Naive B cell (primary cell): ENCODE measurements around the gene ADGRB3. TPM values are rescaled to one million over a fixed set of nuclear protein-coding genes. Genes with fewer than 3 reads are reported as not detected.
A peak's percentile ranks its signal among the peaks of the same experiment; 100 is the strongest.

Experiments
- ATAC-seq, 2 donors: fragments of 150-1000 bp; cut with Tn5 transposase; 2 replicates each; pipeline ENCODE4 v1.10.0; 2021; ENCODE audit warnings: low read depth in 2 of 2, mild to moderate bottlenecking in 2 of 2, moderate library complexity in 2 of 2
- DNase-seq: peaks from one replicate; pipeline ENCODE4 v3.0.0; 2022
- H3K27ac Mint-ChIP-seq, 6 donors: one replicate each; pipeline ENCODE4 v1.8.0; 2020 to 2022; ENCODE audit warnings: mild to moderate bottlenecking in 6 of 6, mixed read lengths in 6 of 6, moderate library complexity in 5 of 6, inconsistent platforms in 2 of 6
- H3K27me3 Mint-ChIP-seq, 3 donors: one replicate each; pipeline ENCODE4 v1.8.0; 2021 to 2022; ENCODE audit warnings: mixed read lengths in 3 of 3, mild to moderate bottlenecking in 1 of 3
- H3K36me3 Mint-ChIP-seq, 2 donors: one replicate each; pipeline ENCODE4 v1.8.0; 2020 to 2022; ENCODE audit warnings: mixed read lengths in 2 of 2, inconsistent platforms in 1 of 2, mild to moderate bottlenecking in 1 of 2
- H3K4me1 Mint-ChIP-seq, 3 donors: one replicate each; pipeline ENCODE4 v1.8.0; 2020 to 2022; ENCODE audit warnings: mixed read lengths in 3 of 3, inconsistent platforms in 1 of 3, mild to moderate bottlenecking in 1 of 3, moderate library complexity in 1 of 3
- H3K4me3 Mint-ChIP-seq, 8 donors: one replicate each; pipeline ENCODE4 v1.8.0; 2020 to 2022; ENCODE audit warnings: mild to moderate bottlenecking in 8 of 8, mixed read lengths in 8 of 8, moderate library complexity in 8 of 8, inconsistent platforms in 2 of 8
- H3K9me3 Mint-ChIP-seq, 7 donors: one replicate each; pipeline ENCODE4 v1.8.0; 2020 to 2022; ENCODE audit warnings: mixed read lengths in 7 of 7, mild to moderate bottlenecking in 5 of 7, inconsistent platforms in 2 of 7, moderate library complexity in 1 of 7
- polyA plus RNA-seq, 6 donors: library from polyadenylated mRNA; unstranded; fragments of 300-500 nt; fragmentation: Illumina TruSeq; gene quantifications; one replicate each; pipeline ENCODE4 v1.2.3, GENCODE V29; 2021; ENCODE audit warnings: low read depth in 6 of 6

Gene ADGRB3
- not detected for polyA plus RNA-seq

GRCh38 chr6:68634726-68635411 is at the start of gene ADGRB3:
Gene ADGRB3 (plus strand): TSS chr6:68635282. CDS start chr6:68638676, 3,394 bp downstream.
- DNase-seq (no peak), ATAC-seq (peak; percentile 70 to 79)
- H3K9me3 Mint-ChIP-seq, result peaks cover 0 to 2% (median 0%) of the 10 kb centered on the region in 7 donors
- H3K4me1 Mint-ChIP-seq, result peaks cover 21 to 28% (median 22%) of the 10 kb centered on the region in 3 donors
- H3K4me3 Mint-ChIP-seq, result peak within 1 kb of the TSS; percentile 68 to 89 (median 82)
- peaks cover 47 to 64% (median 63%) of the 10 kb centered on the region in 3 donors for H3K27me3 Mint-ChIP-seq
- H3K36me3 Mint-ChIP-seq, result no peaks in the 10 kb centered on the region
- peak within 1 kb of the TSS in 2 of 6 donors; percentile 38 to 76 for H3K27ac Mint-ChIP-seq

- no peak overlapping the region for H3K27ac Mint-ChIP-seq
- no peaks in the 10 kb centered on the region for H3K36me3 Mint-ChIP-seq
- H3K4me1 Mint-ChIP-seq, result no peaks in the 10 kb centered on the region
- no peak overlapping the region for H3K4me3 Mint-ChIP-seq
- DNase-seq, result no peak
- peaks cover 2 to 36% (median 11%) of the 10 kb centered on the region in 7 donors for H3K9me3 Mint-ChIP-seq
- ATAC-seq, result no peak
- H3K27me3 Mint-ChIP-seq, result no peaks in the 10 kb centered on the region
These were observed 41.5 kb upstream of the ADGRB3 start for GRCh38 chr6:68593558-68593957.

- H3K4me3 Mint-ChIP-seq, result no peak overlapping the region
- H3K36me3 Mint-ChIP-seq, result no peaks in the 10 kb centered on the region
- H3K9me3 Mint-ChIP-seq, result peaks cover 0 to 17% (median 4%) of the 10 kb centered on the region in 7 donors
- ATAC-seq (no peak), DNase-seq (no peak)
- no peaks in the 10 kb centered on the region for H3K4me1 Mint-ChIP-seq
- peak overlapping the region in 1 of 6 donors; percentile 44 for H3K27ac Mint-ChIP-seq
- H3K27me3 Mint-ChIP-seq, result no peaks in the 10 kb centered on the region
These were observed 37.4 kb upstream of the ADGRB3 start for GRCh38 chr6:68597642-68598041.

GRCh38 chr6:68615938-68616337 is 19.1 kb upstream of the ADGRB3 start:
- no peak for DNase-seq
- Mint-ChIP-seq H3K27me3 (no peaks in the 10 kb centered on the region), H3K4me3 (no peak overlapping the region), H3K4me1 (no peaks in the 10 kb centered on the region), H3K9me3 (no peaks in the 10 kb centered on the region), H3K36me3 (no peaks in the 10 kb centered on the region), H3K27ac (no peak overlapping the region)
- ATAC-seq, result no peak

GRCh38 chr6:68625998-68626397 is 9.1 kb upstream of the ADGRB3 start:
- peaks cover 4 to 15% (median 10%) of the 10 kb centered on the region in 3 donors for H3K27me3 Mint-ChIP-seq
- no peaks in the 10 kb centered on the region for H3K4me1 Mint-ChIP-seq
- no peak overlapping the region for H3K4me3 Mint-ChIP-seq
- H3K27ac Mint-ChIP-seq, result no peak overlapping the region
- ATAC-seq (no peak), DNase-seq (no peak)
- no peaks in the 10 kb centered on the region for H3K36me3 Mint-ChIP-seq
- H3K9me3 Mint-ChIP-seq, result peaks cover 0 to 11% (median 2%) of the 10 kb centered on the region in 7 donors

GRCh38 chr6:68628161-68628560 is 6.9 kb upstream of the ADGRB3 start:
- Mint-ChIP-seq H3K27ac (no peak overlapping the region), H3K4me1 (no peaks in the 10 kb centered on the region), H3K4me3 (no peak overlapping the region), H3K36me3 (no peaks in the 10 kb centered on the region), H3K27me3 (peaks cover 8 to 17% (median 12%) of the 10 kb centered on the region in 3 donors), H3K9me3 (peaks cover 0 to 11% (median 2%) of the 10 kb centered on the region in 7 donors)
- ATAC-seq (no peak), DNase-seq (no peak)

GRCh38 chr6:68632734-68633133 is 2.3 kb upstream of the ADGRB3 start:
- Mint-ChIP-seq H3K27ac (no peak overlapping the region), H3K9me3 (peaks cover 0 to 4% (median 2%) of the 10 kb centered on the region in 7 donors), H3K36me3 (no peaks in the 10 kb centered on the region), H3K4me3 (no peak overlapping the region), H3K4me1 (peaks cover 21 to 28% (median 22%) of the 10 kb centered on the region in 3 donors), H3K27me3 (peaks cover 38 to 54% (median 50%) of the 10 kb centered on the region in 3 donors)
- ATAC-seq, result no peak
- no peak for DNase-seq

- DNase-seq, result no peak
- Mint-ChIP-seq H3K4me3 (peak overlapping the region in 5 of 8 donors; percentile 17 to 88 (median 79)), H3K4me1 (peaks cover 21 to 28% (median 22%) of the 10 kb centered on the region in 3 donors), H3K9me3 (peaks cover 0 to 3% (median 2%) of the 10 kb centered on the region in 7 donors), H3K27me3 (peaks cover 42 to 56% (median 53%) of the 10 kb centered on the region in 3 donors), H3K27ac (no peak overlapping the region), H3K36me3 (no peaks in the 10 kb centered on the region)
- ATAC-seq, result no peak
These were observed 1.7 kb upstream of the ADGRB3 start for GRCh38 chr6:68633281-68633971.

- DNase-seq (no peak), ATAC-seq (peak in 1 of 2 donors; percentile 17)
- peak overlapping the region; percentile 63 to 89 (median 79) for H3K4me3 Mint-ChIP-seq
- H3K9me3 Mint-ChIP-seq, result peaks cover 0 to 2% (median 0%) of the 10 kb centered on the region in 7 donors
- H3K4me1 Mint-ChIP-seq, result peaks cover 21 to 28% (median 22%) of the 10 kb centered on the region in 3 donors
- H3K27me3 Mint-ChIP-seq, result peaks cover 42 to 57% (median 56%) of the 10 kb centered on the region in 3 donors
- peak overlapping the region in 2 of 6 donors; percentile 38 to 59 for H3K27ac Mint-ChIP-seq
- no peaks in the 10 kb centered on the region for H3K36me3 Mint-ChIP-seq
These were observed 933 bp upstream of the ADGRB3 start for GRCh38 chr6:68633972-68634725.

- H3K27ac Mint-ChIP-seq, result peak overlapping the region in 1 of 6 donors; percentile 76
- H3K4me1 Mint-ChIP-seq, result peaks cover 21 to 28% (median 22%) of the 10 kb centered on the region in 3 donors
- H3K36me3 Mint-ChIP-seq, result no peaks in the 10 kb centered on the region
- H3K4me3 Mint-ChIP-seq, result peak overlapping the region; percentile 68 to 89 (median 78)
- H3K27me3 Mint-ChIP-seq, result peaks cover 51 to 68% (median 66%) of the 10 kb centered on the region in 3 donors
- peaks cover 0 to 2% (median 0%) of the 10 kb centered on the region in 7 donors for H3K9me3 Mint-ChIP-seq
- no peak for DNase-seq
- ATAC-seq, result no peak
These were observed 277 bp downstream of the ADGRB3 start for GRCh38 chr6:68635412-68635705.

GRCh38 chr6:68635706-68636513 is 828 bp downstream of the ADGRB3 start:
- H3K4me3 Mint-ChIP-seq, result peak overlapping the region; percentile 68 to 89 (median 78)
- DNase-seq (no peak), ATAC-seq (no peak)
- peaks cover 0 to 2% (median 0%) of the 10 kb centered on the region in 7 donors for H3K9me3 Mint-ChIP-seq
- H3K36me3 Mint-ChIP-seq, result no peaks in the 10 kb centered on the region
- H3K4me1 Mint-ChIP-seq, result peaks cover 21 to 28% (median 22%) of the 10 kb centered on the region in 3 donors
- peaks cover 57 to 70% (median 66%) of the 10 kb centered on the region in 3 donors for H3K27me3 Mint-ChIP-seq
- peak overlapping the region in 1 of 6 donors; percentile 76 for H3K27ac Mint-ChIP-seq

- Mint-ChIP-seq H3K27ac (no peak overlapping the region), H3K27me3 (peaks cover 58 to 70% (median 66%) of the 10 kb centered on the region in 3 donors), H3K4me3 (peak overlapping the region in 1 of 8 donors; percentile 10), H3K9me3 (peaks cover 0 to 2% (median 0%) of the 10 kb centered on the region in 7 donors), H3K36me3 (no peaks in the 10 kb centered on the region), H3K4me1 (peaks cover 21 to 28% (median 22%) of the 10 kb centered on the region in 3 donors)
- ATAC-seq, result no peak
- DNase-seq, result no peak
These were observed 1.6 kb downstream of the ADGRB3 start for GRCh38 chr6:68636666-68637065.
